Spinal cord (tissue), 10 donors: ENCODE data around the gene ESRRB. TPM values are rescaled to one million over a fixed set of nuclear protein-coding genes. Genes with fewer than 3 reads are reported as not detected.
A peak's percentile ranks its signal among the peaks of the same experiment; 100 is the strongest.
"Not testable (repeated sequence)": the region's sequence is repeated elsewhere in the genome, so short reads cannot be mapped to it uniquely, and the experiment has no call there.

ENCODE experiments used
- DNase-seq, 6 donors: peaks; one replicate each; pipeline versions ENCODE4 v3.0.0 to v3.0.0-alpha.2; 2013 to 2015; ENCODE audit warnings: low spot score in 6 of 6, low read depth in 4 of 6
- H3K27ac ChIP-seq: one replicate; pipeline ENCODE4 v1.5.1; 2013; ENCODE audit warnings: low read depth, low read length, control low read depth
- H3K27me3 ChIP-seq: one replicate; pipeline ENCODE4 v1.6.1; 2013; ENCODE audit warnings: low read length; ENCODE audit not compliant: control insufficient read depth, insufficient read depth
- H3K36me3 ChIP-seq: one replicate; pipeline ENCODE4 v1.6.1; 2013; ENCODE audit warnings: low read length; ENCODE audit not compliant: control insufficient read depth, insufficient read depth
- H3K4me1 ChIP-seq: one replicate; pipeline ENCODE4 v1.6.1; 2013; ENCODE audit warnings: low read length; ENCODE audit not compliant: control insufficient read depth, insufficient read depth
- H3K4me3 ChIP-seq: one replicate; pipeline ENCODE4 v1.5.1; 2013; ENCODE audit warnings: low read depth, low read length, control low read depth
- H3K9me3 ChIP-seq: one replicate; pipeline ENCODE4 v1.6.1; 2013; ENCODE audit warnings: low read length; ENCODE audit not compliant: control insufficient read depth, insufficient read depth
- WGBS: methylation state at CpG from one replicate; pipeline ENCODE4 v1.1.5; 2013; ENCODE audit warnings: missing lambda C conversion rate; ENCODE audit not compliant: insufficient coverage; 5-methylcytosine and 5-hydroxymethylcytosine counted together
- polyA plus RNA-seq, 2 donors: library from polyadenylated mRNA; unstranded; fragments of 120-200 nt; gene quantifications; one replicate each; pipeline ENCODE4 v1.2.1, GENCODE V29; 2013; ENCODE audit not compliant: insufficient read length in 2 of 2
- total RNA-seq, 2 donors: library from RNA; depleted of rRNA in 1 of 2; stranded (reverse); fragments of 120-200 nt in 1 of 2; fragments of >200 nt in 1 of 2; gene quantifications; one replicate each; pipeline versions ENCODE4 v1.2.3 to v1.2.4, GENCODE V29; 2013 to 2014
- donor health status: healthy.

ESRRB gene
- total and polyA plus RNA-seq, 4 donors, result 0.99 to 5.6 (median 3.5) TPM

GRCh38 chr14:76514213-76514998, 138.5 kb downstream of the ESRRB start:
- peak in 2 of 6 donors; percentile 17 to 79 for DNase-seq

GRCh38 chr14:76516884-76517283, 140.9 kb downstream of the ESRRB start:
- peaks cover 3% of the 10 kb centered on the region for H3K9me3 ChIP-seq
- no peak overlapping the region for H3K4me3 ChIP-seq
- H3K36me3 ChIP-seq, result no peaks in the 10 kb centered on the region
- 54% methylated on average over 3 of the region's 3 CpGs for WGBS
- H3K27ac ChIP-seq, result no peak overlapping the region
- no peaks in the 10 kb centered on the region for H3K4me1 ChIP-seq
- H3K27me3 ChIP-seq, result no peaks in the 10 kb centered on the region
- no peak for DNase-seq

More at GRCh38 chr14:76514213-76514998, 138.5 kb downstream of the ESRRB start:
- H3K4me3 ChIP-seq, result no peak overlapping the region
- WGBS, result 26% methylated on average over 4 of the region's 6 CpGs
- no peak overlapping the region for H3K27ac ChIP-seq
- peaks cover 3% of the 10 kb centered on the region for H3K4me1 ChIP-seq
- no peaks in the 10 kb centered on the region for H3K36me3 ChIP-seq
- no peaks in the 10 kb centered on the region for H3K27me3 ChIP-seq
- no peaks in the 10 kb centered on the region for H3K9me3 ChIP-seq

GRCh38 chr14:76518366-76518765, 142.4 kb downstream of the ESRRB start:
- WGBS, result no CpG with 5 or more reads among the region's 4 CpGs
- Histone ChIP-seq H3K27ac (no peak overlapping the region), H3K27me3 (no peaks in the 10 kb centered on the region), H3K9me3 (peaks cover 3% of the 10 kb centered on the region), H3K36me3 (no peaks in the 10 kb centered on the region), H3K4me1 (no peaks in the 10 kb centered on the region), H3K4me3 (no peak overlapping the region)
- no peak for DNase-seq

GRCh38 chr14:76525106-76525821, 149.3 kb downstream of the ESRRB start:
- peak in 1 of 6 donors; percentile 53 for DNase-seq
- Histone ChIP-seq H3K27me3 (no peaks in the 10 kb centered on the region), H3K9me3 (peaks cover 3% of the 10 kb centered on the region), H3K27ac (no peak overlapping the region), H3K4me1 (no peaks in the 10 kb centered on the region), H3K4me3 (no peak overlapping the region), H3K36me3 (no peaks in the 10 kb centered on the region)
- WGBS, result 23% methylated on average over 3 of the region's 3 CpGs

- H3K9me3 ChIP-seq, result no peaks in the 10 kb centered on the region
- no peak overlapping the region for H3K27ac ChIP-seq
- no peak for DNase-seq
- no peaks in the 10 kb centered on the region for H3K4me1 ChIP-seq
- no peaks in the 10 kb centered on the region for H3K36me3 ChIP-seq
- H3K27me3 ChIP-seq, result peaks cover 7% of the 10 kb centered on the region
- H3K4me3 ChIP-seq, result no peak overlapping the region
- 78% methylated on average over 3 of the region's 3 CpGs for WGBS
Observed at GRCh38 chr14:76531085-76531484, 155.1 kb downstream of the ESRRB start.

- 63% methylated on average over 13 of the region's 15 CpGs for WGBS
Observed at GRCh38 chr14:76531821-76532318, 155.9 kb downstream of the ESRRB start.

GRCh38 chr14:76536636-76537035, 160.7 kb downstream of the ESRRB start:
- WGBS, result 98% methylated on average over 20 of the region's 25 CpGs
- H3K36me3 ChIP-seq, H3K27ac ChIP-seq: not testable (repeated sequence)

More at GRCh38 chr14:76531821-76532318, 155.9 kb downstream of the ESRRB start:
- DNase-seq, result no peak
- no peak overlapping the region for H3K27ac ChIP-seq
- H3K9me3 ChIP-seq, result no peaks in the 10 kb centered on the region
- H3K4me1 ChIP-seq, result no peaks in the 10 kb centered on the region
- no peaks in the 10 kb centered on the region for H3K36me3 ChIP-seq
- H3K27me3 ChIP-seq, result peaks cover 7% of the 10 kb centered on the region
- no peak overlapping the region for H3K4me3 ChIP-seq

GRCh38 chr14:76537906-76538647, 162.1 kb downstream of the ESRRB start:
- Histone ChIP-seq H3K36me3 (no peaks in the 10 kb centered on the region), H3K4me3 (no peak overlapping the region), H3K27ac (no peak overlapping the region), H3K4me1 (no peaks in the 10 kb centered on the region), H3K9me3 (no peaks in the 10 kb centered on the region), H3K27me3 (peaks cover 5% of the 10 kb centered on the region)
- 22% methylated on average over 4 of the region's 10 CpGs for WGBS
- peak in 4 of 6 donors; percentile 24 to 82 (median 52) for DNase-seq

More at GRCh38 chr14:76536636-76537035, 160.7 kb downstream of the ESRRB start:
- H3K4me1 ChIP-seq, DNase-seq, H3K27me3 ChIP-seq, H3K9me3 ChIP-seq, H3K4me3 ChIP-seq: not testable (repeated sequence)

- WGBS, result no CpG with 5 or more reads among the region's 1 CpG
- no peak overlapping the region for H3K4me3 ChIP-seq
- no peak for DNase-seq
Observed at GRCh38 chr14:76538648-76539008, 162.7 kb downstream of the ESRRB start.

More at GRCh38 chr14:76538648-76539008, 162.7 kb downstream of the ESRRB start:
- Histone ChIP-seq H3K27ac (no peak overlapping the region), H3K4me1 (no peaks in the 10 kb centered on the region), H3K9me3 (no peaks in the 10 kb centered on the region), H3K36me3 (no peaks in the 10 kb centered on the region), H3K27me3 (peaks cover 2% of the 10 kb centered on the region)
